HCEC 1CT (cell line): Measurements from ENCODE around the gene NDFIP2.
"Not testable (repeated sequence)": the region's sequence is repeated elsewhere in the genome, so short reads cannot be mapped to it uniquely, and the experiment has no call there.

ENCODE experiments used
- DNase-seq: peaks from one replicate; pipeline ENCODE4 v3.0.0-alpha.2; 2017

NDFIP2 gene

DNA sequence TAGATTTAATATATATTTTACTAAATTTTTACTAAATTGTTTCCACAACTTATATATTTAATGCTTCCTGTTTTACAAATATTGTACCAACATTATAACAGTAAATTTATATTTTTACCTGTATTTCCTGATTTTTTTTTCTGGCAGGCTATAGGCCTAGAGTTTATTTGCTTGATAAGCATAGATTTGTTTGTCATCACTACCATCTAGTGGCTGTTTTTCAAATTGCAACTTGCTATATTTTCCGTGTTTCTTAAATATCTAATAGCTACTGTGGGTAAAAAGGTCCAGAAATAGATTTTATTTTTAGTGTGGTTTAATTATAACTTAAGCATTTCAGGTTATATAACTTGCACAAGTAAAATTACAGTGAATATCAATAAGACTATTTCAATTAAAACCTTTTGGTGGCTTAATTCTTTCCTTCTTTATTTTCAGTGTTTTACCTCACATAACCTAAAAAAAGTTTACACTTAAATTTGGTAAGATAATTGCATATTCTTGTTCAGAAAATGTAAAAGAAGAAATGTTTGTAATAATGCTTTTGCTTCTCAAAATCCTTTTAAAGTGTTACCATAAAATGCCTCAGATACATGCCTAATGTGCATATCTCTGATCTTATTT lies 60.6 kb downstream of the NDFIP2 start:
- peak; percentile 47 for DNase-seq

DNA sequence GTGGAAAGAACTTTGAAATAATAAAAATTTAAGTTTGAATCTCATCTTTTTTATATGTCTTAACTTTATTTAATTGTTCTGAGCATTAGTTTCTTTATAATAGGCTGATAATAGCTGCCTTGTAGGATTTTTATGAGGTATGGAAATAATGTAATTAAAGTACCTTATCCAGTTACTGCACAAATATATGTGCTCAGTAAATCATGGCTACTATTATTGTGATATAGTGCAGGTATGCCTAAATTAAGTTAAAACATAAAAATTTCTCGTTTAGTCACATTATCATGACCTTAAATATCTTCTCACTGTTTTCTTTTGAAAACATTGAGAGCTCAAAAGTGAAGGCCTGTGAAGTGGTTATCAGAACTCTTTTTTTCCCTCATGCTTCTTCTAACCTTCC lies 62.9 kb downstream of the NDFIP2 start:
- no peak for DNase-seq

DNA sequence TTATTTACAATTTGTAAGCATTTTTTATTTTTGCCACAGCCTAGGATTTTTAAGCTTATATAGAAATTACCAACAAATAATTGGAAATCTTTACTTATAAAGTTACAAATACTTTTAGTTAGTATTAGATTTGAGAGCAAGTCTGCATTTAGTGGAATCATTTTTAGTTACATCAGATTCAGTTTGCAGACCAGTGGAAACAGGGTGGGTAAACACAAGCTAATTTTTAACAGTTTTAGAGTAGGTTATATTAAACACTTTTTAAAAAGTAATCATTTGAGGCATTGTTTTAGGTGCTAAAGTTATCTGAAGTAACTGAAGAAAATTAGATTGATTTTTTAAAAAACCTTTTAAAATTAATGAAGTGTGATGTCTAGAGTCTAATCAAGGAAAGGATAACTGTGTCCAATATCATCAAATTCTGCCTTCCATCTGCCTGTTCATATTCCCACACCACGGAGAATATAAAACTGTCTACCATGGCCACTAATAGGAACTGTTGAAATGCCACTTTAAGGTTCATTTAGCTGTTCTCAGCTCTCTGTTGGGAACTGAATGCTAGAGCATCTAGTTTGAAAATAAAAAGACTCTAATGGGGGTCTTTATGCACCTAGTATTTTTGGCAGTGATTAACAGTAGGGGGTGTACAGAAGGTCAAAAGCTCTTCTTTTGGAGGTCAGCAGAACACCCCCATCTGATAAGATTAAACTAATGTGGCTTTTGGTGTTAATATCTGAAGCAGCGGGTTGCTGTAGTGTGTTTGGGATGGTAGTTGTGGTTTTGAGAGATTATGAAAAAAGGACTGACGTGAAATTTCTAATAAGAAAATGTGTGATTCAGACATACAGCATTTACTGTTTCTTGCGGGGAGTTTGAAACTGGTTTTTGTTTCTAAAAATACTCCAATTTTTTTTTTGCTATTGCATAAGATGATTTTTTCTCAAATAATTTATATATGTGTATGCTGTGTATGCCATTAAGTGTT lies 66.5 kb downstream of the NDFIP2 start:
- no peak for DNase-seq

DNA sequence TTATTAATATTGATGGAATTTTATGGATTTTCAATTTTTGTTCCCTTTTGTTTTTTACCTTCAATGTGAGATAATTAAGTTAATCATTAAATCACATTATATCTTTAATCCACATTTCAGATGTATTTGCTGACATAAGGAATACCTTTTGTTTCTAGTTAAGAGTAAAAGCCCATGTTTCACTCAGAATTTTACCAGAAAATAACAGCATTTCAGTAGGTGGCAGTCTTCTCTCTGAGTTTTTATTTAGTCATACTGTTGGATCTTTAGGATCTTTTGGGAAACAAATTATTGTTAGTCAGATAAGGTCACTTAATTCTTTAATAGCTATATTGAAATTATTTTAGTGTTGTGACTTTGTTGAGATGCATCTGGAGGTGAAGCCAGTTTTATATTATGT lies 67.9 kb downstream of the NDFIP2 start:
- DNase-seq = peak; percentile 20

DNA sequence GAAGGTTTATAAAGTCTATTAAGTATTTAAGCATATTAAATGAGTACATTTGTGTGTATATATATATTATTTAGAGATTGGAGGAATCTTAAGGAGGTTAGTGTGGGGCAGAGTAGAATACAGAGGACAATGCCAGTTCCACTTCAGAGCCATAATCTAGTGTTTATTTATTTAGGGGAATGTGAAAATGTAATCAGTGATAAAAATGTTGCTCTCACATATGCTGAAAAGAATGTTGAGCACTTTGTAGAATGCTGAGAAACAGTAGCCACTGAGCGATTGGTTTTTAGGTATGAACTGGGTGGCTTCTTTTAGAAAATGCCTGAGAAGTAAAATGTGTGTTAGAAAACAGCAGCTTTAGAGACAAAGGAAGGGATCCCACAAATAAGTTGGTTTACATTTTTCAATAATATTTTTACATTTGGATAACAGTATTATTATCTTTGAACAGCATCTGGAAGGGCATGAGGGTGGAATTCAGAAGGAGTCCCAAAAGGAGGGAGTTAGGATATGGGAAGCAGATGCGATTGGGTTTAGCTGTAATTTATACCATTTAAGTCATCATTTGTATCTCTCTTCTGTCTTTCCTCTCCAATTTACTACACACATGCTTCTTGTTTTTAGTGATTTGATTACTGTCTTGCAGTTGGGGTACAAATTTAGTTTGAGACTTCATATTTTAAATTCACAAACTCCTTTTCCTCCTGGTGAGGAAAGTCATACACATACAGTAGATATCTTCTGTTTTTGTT lies 68.6 kb downstream of the NDFIP2 start:
- DNase-seq = no peak

DNA sequence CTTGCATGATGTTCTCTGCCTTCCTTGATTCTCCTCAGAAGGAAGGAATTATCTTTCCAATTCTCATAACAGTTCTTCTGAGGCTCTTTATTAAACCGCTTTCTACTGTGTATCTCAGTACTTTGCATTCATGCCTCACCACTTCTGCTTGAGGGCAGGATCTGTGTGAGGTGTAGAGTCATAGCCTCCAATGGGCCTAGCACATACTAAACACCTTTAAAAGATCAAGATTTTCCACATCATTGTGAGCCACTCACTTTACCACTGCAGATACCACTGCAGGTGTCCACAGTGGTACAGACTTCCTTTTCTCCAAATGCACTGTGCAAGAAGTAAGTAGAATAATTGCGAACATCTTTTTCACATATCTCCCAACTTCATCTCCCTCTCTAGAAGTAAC lies 76.7 kb downstream of the NDFIP2 start:
- DNase-seq = no peak

DNA sequence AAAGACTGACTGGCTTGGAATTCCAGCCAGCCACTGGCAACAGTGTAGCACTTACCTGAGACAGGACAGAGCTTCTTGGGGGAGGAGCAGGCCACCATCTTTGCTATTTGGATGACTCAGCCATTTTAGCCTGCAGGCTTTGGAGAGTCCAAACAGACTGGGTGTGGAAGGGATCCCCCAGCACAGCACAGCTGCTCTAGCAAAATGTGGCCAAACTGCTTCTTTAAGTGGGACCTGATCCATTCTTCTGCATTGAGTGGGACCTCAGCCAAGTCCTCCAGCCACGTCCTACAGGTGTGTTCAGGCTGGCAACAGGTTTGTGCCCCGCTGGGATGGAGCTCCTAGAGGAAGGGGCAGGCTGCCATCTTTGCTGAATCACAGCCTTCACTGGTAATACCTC lies 80.0 kb downstream of the NDFIP2 start:
- no peak for DNase-seq

DNA sequence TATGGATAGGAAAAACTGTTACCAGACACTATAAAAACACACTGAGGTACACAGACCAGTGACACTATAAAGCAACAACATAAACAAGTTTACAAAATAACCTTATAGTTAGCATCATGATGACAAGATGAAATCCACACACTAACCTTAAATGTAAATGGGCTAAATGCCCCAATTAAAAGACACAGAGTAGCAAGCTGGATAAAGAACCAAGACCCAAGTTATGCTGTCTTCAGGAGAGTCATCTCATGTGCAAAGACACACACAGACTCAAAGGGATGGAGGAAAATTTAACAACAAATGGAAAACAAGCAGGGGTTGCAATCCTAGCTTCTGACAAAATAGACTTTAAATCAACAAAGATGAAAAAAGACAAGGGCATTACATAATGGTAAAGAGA lies 81.6 kb downstream of the NDFIP2 start:
- no peak for DNase-seq

DNA sequence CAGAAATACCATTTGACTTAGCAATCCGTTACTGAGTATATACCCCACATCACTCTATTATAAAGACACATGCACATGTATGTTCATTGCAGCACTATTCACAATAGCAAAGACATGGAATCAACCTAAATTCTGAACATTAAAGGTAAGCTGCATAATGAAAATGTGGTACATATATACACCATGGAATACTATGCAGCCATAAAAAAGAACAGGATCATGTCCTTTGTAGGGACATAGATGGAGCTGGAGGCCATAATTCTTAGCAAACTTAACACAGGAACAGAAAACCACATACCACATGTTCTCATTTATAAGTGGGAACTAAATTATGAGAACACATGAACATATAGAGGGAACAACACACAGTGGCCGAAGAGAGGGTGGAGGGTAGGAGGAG lies 85.2 kb downstream of the NDFIP2 start:
- DNase-seq = no peak

DNA sequence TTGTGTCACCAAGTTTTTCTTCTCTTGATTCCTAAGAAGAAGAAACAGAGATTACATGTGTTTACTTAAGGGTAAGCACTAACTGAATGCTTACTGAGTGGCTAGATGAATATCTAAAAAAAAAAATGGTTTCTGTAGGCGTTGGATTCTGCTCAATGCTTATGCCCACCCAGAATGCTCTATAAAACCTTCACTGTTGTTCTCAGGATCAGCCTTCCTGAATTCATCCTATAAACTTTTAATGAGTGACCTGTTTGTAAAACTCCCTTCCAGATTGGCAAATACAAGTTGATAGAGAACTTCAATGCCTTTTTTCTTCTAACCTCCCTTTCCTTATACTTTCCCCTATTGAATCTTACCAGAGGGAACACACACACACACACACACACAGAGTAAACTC lies 90.2 kb downstream of the NDFIP2 start:
- no peak for DNase-seq

DNA sequence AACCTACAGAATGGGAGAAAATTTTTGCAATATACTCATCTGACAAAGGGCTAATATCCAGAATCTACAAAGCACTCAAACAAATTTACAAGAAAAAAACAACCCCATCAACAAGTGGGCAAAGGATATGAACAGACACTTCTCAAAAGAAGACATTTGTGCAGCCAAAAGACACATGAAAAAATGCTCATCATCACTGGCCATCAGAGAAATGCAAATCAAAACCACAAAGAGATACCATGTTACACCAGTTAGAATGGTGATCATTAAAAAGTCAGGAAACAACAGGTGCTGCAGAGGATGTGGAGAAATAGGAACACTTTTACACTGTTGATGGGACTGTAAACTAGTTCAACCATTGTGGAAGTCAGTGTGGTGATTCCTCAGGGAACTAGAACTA lies 92.9 kb downstream of the NDFIP2 start:
- not testable (repeated sequence) for DNase-seq

DNA sequence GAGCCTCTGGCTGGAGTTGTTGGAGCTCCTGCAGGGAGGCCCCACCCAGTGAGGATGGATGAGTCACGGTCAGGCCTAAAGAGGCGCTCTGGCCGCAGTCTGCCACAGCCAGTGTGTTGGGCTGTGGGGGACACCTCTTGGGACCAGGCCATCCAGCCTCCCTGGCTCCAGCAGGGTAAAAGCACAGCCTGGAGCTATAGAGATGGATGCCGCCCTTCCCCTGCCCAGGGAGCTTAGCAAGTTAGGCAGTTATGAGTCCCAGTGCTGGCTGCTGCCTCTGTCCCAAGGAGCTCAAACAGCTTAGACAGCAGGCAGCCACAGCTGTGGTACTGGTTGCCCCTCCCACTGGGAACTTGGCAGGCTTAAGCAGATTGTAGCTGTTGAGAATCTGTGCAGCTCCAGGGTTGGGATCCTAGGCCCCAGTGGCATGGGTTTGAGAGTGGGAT lies 100.9 kb downstream of the NDFIP2 start:
- DNase-seq = no peak

DNA sequence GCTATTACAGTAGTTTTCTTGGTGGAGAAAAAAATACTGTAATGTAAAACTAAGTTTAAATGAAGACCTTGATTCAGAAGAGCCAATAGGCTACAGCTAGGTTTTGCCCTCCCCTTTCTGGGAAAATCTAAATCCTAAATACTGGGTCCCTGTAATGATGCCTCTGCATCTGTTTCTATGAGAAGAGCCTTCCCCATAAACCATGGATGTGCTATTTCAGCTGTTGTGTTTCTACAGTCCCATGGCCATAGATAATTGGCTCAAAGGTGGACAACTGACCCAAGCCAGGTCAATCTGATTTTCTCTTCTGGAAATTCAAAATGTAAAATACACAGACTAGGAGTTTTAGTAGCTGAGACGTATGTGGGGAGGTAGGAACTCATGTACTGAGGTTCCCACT lies 101.9 kb downstream of the NDFIP2 start:
- DNase-seq = no peak

DNA sequence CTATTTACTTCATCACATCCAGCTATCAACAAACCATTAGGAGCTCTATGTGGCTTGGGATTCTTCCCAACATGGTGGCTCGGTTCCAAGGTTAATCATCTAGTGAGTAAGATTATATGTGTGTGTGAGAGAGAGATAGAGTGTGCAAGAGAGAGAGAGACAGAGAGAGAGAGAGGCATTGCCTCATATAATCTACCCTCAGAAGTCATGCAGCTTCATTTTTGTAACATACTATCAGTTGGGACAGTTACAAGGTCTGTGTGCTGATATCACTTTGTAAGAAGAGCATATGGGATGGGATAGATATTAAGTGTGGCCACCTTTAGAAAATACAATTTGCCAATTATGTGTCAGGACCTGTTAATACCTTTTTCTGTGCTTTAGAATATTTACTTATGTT lies 104.1 kb downstream of the NDFIP2 start:
- no peak for DNase-seq

DNA sequence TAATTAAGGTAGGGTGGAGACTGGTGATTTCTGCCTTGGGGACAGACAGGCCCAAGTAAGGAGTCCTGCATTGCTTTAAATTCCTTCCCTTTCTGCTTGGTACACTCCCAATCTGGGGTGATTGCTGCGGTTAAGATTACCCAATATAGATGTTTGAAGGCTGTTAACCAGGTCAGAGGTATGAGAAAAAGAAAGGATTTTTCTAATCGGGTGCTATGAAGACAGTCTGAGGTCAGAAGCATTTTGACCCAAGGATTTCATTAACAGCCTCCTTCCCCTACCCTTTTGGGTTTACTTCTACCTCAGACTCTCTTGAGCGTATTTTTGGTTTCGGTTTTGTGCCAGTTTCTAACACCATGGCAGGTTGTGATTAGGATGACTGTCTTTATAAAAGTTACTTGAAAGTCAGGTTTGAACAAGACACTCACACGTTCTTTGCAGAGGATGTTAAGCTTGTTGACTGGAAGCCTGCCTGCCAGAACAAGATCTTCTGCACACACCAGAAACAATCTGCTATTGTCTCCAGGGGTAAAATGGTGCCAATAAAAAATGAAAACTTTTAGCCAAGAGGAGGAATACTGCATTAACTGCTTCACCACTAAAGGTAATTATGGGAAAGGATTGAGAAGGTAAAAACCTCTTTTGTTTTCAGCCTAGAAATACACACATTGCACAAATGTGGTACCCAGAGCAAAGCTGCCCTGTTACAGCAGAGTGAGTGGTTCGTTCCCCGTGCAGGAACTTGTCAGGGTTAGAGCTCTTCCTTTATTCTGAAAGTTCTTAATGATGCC lies 108.8 kb downstream of the NDFIP2 start:
- DNase-seq = peak; percentile 28

DNA sequence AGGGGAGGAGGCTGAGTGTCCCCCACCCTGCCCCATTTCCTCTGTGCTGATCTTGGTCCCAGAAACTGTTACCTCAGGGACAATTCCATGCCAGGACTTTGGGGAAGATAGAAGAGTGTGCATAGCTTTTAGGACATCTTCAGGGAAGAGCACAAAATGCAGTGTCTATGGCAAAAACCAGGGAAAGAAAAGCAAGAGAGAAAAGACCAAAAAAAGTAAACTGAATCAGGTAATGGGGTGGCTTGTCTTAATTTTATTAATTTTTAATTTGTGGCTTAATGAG lies 109.4 kb downstream of the NDFIP2 start:
- no peak for DNase-seq

DNA sequence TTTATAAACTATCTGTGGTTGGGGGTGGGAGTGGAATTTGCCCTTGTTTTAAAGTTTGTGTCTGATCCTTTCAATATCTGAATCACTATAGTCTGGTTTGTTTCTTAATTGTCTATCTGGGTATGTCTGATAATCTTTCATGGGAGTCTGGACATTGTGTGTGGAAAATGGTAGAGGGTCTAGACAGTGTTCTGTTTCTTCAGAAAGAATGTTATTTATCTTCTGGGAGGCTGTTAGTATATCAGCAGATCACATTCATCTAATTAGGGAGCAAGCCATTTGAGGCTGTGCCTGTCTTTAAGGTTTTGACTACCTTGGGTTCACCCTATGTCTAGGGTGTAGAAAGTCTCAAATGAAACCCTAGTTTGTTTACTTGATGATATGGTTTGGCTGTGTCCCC lies 110.5 kb downstream of the NDFIP2 start:
- DNase-seq = no peak

DNA sequence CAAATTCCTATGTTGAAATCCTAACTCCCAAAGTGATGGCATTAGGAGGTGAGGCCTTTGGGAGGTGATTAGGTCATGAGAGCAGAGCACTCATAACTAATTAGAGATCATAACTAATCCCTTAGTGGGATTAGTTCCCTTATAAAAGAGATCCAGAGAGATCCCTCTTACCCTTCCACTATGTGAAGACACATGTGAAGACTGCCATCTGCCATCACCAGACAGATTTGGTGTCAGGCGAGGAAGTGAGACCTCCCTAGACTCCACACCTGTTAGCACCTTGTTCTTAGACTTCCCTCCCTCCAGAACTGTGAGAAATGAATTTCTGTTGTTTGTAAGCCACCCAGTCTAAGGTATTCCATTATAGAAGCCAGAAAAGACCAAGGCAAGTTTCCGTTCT lies 112.2 kb downstream of the NDFIP2 start:
- DNase-seq = no peak

DNA sequence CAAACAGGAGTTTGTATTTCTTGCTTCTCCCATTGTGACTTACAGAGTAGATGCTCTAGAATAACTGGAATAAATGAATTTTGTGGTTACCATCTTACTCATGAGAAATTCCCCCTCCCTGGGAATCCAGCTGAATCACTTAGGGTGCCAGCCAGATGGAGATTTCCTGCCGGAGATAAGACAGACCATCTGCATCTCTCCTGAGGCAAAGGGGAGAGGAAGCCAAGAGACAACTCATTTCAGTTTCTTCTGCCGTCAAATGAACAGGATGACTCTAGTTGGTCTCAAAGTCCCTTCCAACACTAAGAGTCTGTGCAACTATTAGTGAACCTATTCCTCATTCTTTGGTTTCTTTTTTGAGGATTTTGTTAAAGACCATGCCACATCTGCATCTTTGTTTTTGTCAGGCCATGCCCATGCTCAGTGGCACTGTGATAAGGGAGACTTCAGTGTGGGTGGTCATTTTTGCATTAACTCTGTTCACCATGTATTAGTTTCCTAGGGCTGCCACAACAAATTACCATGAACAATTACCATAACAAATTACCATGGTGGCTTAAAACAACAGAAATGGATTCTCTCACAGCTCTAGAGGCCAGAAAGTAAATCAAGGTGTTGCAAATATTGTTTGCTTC lies 112.8 kb downstream of the NDFIP2 start:
- peak; percentile 58 for DNase-seq

DNA sequence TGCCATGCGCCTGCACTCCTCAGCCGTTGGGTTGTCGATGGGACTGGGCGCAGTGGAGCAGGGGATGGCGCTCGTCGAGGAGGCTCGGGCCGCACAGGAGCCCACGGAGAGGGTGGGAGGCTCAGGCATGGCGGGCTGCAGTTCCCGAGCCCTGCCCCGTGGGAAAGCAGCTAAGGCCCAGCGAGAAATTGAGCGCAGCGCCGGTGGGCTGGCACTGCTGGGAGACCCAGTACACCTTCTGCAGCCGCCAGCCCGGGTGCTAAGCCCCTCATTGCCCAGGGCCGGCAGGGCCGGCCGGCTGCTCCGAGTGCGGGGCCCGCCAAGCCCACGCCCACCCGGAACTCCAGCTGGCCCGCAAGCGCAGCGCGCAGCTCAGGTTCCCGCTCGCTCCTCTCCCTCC lies 119.2 kb downstream of the NDFIP2 start:
- DNase-seq = not testable (repeated sequence)

DNA sequence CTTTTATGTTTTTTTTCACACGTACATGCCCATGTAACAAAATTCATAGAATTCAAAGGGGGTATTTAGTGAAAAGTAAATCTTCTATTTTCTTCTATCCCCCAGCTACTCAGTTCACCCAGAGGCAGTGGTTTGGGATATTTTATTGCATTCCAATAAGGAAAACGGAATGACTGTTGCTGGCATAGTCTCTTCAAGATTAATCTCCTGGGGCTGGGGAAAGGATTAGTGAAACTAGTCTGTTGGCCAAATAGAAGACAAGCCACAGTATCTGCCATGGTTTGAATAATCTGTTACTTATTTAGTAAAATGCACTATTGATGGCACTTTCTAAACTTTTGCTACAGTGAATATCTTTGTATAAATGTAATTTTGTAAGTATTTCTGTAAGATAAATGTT lies 122.0 kb downstream of the NDFIP2 start:
- no peak for DNase-seq

DNA sequence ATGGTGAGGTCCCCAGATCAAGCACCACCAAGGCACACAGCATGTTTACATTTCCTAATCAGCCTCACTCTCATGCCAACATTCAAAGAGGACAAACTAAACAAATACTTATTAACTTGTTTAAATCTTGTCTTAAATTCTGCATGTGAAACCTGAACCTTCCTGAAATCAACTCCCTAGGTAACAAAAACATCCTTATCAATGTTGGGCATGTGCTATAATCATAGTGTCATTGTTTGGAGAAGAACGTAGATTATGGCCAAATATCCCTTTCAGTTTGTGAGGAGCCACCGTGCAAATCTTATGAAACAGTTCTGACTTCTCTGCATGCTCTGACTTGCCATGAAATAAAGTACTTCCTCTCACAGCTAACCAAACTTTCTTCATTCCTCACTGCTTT lies 123.8 kb downstream of the NDFIP2 start:
- no peak for DNase-seq
